ENCODE measurements around the gene MYLK3.

The MYLK3 gene

DNA sequence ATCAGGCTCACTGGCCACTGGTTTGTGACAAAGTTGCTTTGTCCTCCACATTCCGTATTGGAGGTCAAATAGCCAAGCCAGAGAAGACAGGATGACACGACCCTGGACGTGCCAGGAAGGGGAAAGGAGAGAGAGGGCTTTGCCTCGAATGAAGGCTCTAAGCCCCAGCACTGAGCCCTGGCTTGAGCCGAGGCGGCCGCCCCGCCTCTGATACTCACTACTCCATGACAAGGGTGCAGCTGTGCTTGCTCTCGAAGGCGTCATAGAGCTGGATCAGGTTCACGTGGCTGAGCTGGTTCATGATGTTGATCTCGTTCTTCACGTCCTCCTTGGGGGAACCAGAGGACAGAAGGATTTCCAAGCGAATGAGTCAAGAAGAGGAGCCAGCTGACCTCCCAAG is 19.3 kb downstream of the MYLK3 start:
- no peaks in the 10 kb centered on the region for H3K9me3 ChIP-seq (ENCODE audit: control insufficient read depth, low read length)
- no peak overlapping the region for H3K27ac ChIP-seq (ENCODE audit: insufficient read depth, low read length, poor library complexity, severe bottlenecking)
- H3K36me3 ChIP-seq (ENCODE audit: control insufficient read depth, insufficient read depth, low read length), result no peaks in the 10 kb centered on the region
- no peak for DNase-seq
- H3K4me1 ChIP-seq (ENCODE audit: control insufficient read depth, insufficient read depth, low read length, poor library complexity, severe bottlenecking), result no peaks in the 10 kb centered on the region
- H3K27me3 ChIP-seq (replicated peaks; ENCODE audit: control insufficient read depth, insufficient read depth, low read length, poor library complexity, severe bottlenecking), result no peaks in the 10 kb centered on the region
- H3K4me3 ChIP-seq (ENCODE audit: insufficient read depth, low read depth, low read length, poor library complexity, severe bottlenecking), result no peak overlapping the region

DNA sequence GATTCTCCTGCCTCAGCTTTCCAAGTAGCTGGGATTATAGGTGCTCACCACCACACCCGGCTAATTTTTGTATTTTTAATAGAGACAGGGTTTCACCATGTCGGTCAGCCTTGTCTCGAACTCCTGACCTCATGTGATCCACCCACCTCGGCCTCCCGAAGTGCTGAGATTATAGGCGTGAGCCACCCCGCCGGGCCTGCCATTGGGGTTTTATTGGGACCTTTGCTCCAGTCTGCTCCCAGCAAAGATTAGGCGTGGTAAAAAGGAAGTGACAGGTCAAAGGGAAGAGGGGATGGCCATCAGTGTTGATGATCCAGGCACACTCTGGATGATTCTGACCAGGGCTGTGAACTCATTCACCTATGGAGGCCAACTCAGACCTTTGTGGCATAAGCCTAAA is 20.5 kb downstream of the MYLK3 start:
- no peaks in the 10 kb centered on the region for H3K9me3 ChIP-seq (ENCODE audit: control insufficient read depth, low read length)
- no peaks in the 10 kb centered on the region for H3K36me3 ChIP-seq (ENCODE audit: control insufficient read depth, insufficient read depth, low read length)
- DNase-seq, result no peak
- no peak overlapping the region for H3K4me3 ChIP-seq (ENCODE audit: insufficient read depth, low read depth, low read length, poor library complexity, severe bottlenecking)
- H3K27ac ChIP-seq (ENCODE audit: insufficient read depth, low read length, poor library complexity, severe bottlenecking), result no peak overlapping the region
- no peaks in the 10 kb centered on the region for H3K4me1 ChIP-seq (ENCODE audit: control insufficient read depth, insufficient read depth, low read length, poor library complexity, severe bottlenecking)
- H3K27me3 ChIP-seq (replicated peaks; ENCODE audit: control insufficient read depth, insufficient read depth, low read length, poor library complexity, severe bottlenecking), result no peaks in the 10 kb centered on the region

DNA sequence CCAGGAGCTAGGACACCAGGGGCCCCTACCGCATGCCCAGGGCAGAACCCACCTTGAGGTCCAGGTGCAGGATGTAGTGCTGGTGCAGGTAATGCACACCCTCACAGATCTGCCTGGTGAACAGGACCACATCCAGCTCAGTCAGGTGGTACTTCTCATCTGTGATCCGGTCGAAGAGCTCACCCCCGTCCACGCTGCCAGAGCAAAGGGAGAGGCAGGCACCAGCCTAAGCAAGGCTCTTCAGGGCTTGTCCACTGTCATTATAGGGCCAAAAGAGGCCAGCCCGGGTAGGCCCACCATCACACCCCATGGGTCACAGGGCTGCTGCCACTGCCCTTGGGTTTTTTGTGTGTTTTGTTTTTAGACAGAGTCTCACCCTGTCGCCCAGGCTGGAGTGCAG is 21.0 kb downstream of the MYLK3 start:
- Histone ChIP-seq H3K27me3 (replicated peaks; ENCODE audit: control insufficient read depth, insufficient read depth, low read length, poor library complexity, severe bottlenecking) (no peaks in the 10 kb centered on the region), H3K9me3 (ENCODE audit: control insufficient read depth, low read length) (no peaks in the 10 kb centered on the region), H3K27ac (ENCODE audit: insufficient read depth, low read length, poor library complexity, severe bottlenecking) (no peak overlapping the region), H3K4me3 (ENCODE audit: insufficient read depth, low read depth, low read length, poor library complexity, severe bottlenecking) (no peak overlapping the region), H3K4me1 (ENCODE audit: control insufficient read depth, insufficient read depth, low read length, poor library complexity, severe bottlenecking) (no peaks in the 10 kb centered on the region), H3K36me3 (ENCODE audit: control insufficient read depth, insufficient read depth, low read length) (no peaks in the 10 kb centered on the region)
- DNase-seq, result no peak

DNA sequence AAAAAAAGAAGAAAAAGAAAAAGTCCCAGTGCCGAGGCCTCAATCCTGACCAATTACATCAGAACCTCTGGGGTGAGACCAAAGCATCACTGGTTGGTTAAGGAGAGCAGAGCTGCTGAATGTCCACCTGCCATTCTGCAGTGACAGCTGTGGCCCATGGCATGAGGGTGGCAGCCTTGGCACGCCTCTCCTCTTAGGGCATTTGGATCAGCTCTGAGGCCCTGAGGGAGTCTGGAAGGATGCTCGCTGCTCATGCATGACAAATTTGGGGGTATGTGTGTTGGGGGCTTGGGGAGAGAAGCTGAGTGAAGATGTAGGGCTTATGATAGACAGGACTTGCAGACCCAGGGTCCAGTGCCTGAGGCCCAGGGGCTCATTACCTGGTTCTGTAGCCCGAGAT is 26.3 kb downstream of the MYLK3 start:
- no peaks in the 10 kb centered on the region for H3K9me3 ChIP-seq (ENCODE audit: control insufficient read depth, low read length)
- no peak for DNase-seq
- no peaks in the 10 kb centered on the region for H3K4me1 ChIP-seq (ENCODE audit: control insufficient read depth, insufficient read depth, low read length, poor library complexity, severe bottlenecking)
- H3K36me3 ChIP-seq (ENCODE audit: control insufficient read depth, insufficient read depth, low read length), result no peaks in the 10 kb centered on the region
- H3K27ac ChIP-seq (ENCODE audit: insufficient read depth, low read length, poor library complexity, severe bottlenecking), result no peak overlapping the region
- no peaks in the 10 kb centered on the region for H3K27me3 ChIP-seq (replicated peaks; ENCODE audit: control insufficient read depth, insufficient read depth, low read length, poor library complexity, severe bottlenecking)
- no peak overlapping the region for H3K4me3 ChIP-seq (ENCODE audit: insufficient read depth, low read depth, low read length, poor library complexity, severe bottlenecking)

DNA sequence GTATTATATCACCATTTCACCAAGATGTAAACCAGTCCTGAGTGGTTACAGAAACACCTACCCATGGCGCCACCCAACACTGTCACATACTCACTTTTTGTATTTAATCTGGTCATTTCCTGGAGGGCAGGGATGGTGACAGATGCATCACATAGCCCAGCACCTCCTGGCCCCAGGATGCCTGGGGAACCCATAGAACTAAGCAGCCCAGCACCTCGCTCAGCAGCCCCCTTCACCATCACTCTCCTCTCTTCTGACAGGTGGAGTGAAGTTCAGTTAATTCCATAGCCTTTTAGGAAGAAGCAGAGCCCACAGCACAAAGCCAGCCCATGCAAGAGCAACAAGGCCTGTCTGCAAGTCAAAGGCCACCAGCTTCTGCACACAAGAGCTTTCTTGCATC is 27.5 kb downstream of the MYLK3 start:
- H3K4me3 ChIP-seq (ENCODE audit: insufficient read depth, low read depth, low read length, poor library complexity, severe bottlenecking), result no peak overlapping the region
- H3K9me3 ChIP-seq (ENCODE audit: control insufficient read depth, low read length), result no peaks in the 10 kb centered on the region
- no peak overlapping the region for H3K27ac ChIP-seq (ENCODE audit: insufficient read depth, low read length, poor library complexity, severe bottlenecking)
- no peaks in the 10 kb centered on the region for H3K36me3 ChIP-seq (ENCODE audit: control insufficient read depth, insufficient read depth, low read length)
- no peaks in the 10 kb centered on the region for H3K27me3 ChIP-seq (replicated peaks; ENCODE audit: control insufficient read depth, insufficient read depth, low read length, poor library complexity, severe bottlenecking)
- no peaks in the 10 kb centered on the region for H3K4me1 ChIP-seq (ENCODE audit: control insufficient read depth, insufficient read depth, low read length, poor library complexity, severe bottlenecking)
- DNase-seq, result no peak

DNA sequence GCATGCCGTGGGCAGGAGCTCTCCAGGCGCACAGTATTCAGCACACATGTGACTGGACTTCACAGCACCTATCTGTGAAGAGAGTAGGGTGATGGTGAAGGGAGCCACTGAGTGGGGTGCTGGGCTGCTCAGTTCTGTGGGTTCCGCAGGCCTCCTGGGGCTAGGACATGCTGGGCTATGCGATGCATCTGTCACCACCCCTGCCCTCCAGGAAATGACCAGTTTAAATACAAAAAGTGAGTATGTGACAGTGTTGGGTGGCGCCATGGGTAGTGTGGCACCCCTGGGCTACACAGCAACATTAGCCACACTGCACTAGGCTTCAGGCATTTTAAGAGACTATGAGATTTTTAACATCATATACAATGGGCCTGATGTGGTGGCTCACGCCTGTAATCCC is 28.6 kb downstream of the MYLK3 start:
- DNase-seq, result no peak
- no peaks in the 10 kb centered on the region for H3K27me3 ChIP-seq (replicated peaks; ENCODE audit: control insufficient read depth, insufficient read depth, low read length, poor library complexity, severe bottlenecking)
- H3K4me3 ChIP-seq (ENCODE audit: insufficient read depth, low read depth, low read length, poor library complexity, severe bottlenecking), result no peak overlapping the region
- H3K36me3 ChIP-seq (ENCODE audit: control insufficient read depth, insufficient read depth, low read length), result no peaks in the 10 kb centered on the region
- no peaks in the 10 kb centered on the region for H3K9me3 ChIP-seq (ENCODE audit: control insufficient read depth, low read length)
- H3K27ac ChIP-seq (ENCODE audit: insufficient read depth, low read length, poor library complexity, severe bottlenecking), result no peak overlapping the region
- H3K4me1 ChIP-seq (ENCODE audit: control insufficient read depth, insufficient read depth, low read length, poor library complexity, severe bottlenecking), result no peaks in the 10 kb centered on the region

DNA sequence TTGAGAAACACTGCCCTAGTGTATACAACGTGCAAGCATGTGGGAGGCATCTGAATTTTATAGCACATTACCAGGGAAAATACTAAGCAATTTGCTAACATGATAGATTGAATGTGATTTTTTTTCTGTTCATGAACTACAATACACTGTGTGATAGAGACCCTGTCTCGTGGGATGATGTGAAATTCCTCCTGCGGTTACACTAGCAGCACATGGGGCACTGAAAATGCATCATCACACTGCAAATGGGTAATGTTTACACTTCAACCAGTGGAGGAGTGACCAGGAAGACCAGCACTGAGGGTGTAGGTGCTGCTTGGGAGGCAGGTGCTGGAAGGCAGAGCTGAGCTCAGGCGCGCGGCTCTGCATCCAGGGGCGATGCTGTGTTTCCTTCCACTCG is 29.9 kb downstream of the MYLK3 start:
- Histone ChIP-seq H3K36me3 (ENCODE audit: control insufficient read depth, insufficient read depth, low read length) (no peaks in the 10 kb centered on the region), H3K27ac (ENCODE audit: insufficient read depth, low read length, poor library complexity, severe bottlenecking) (no peak overlapping the region), H3K4me1 (ENCODE audit: control insufficient read depth, insufficient read depth, low read length, poor library complexity, severe bottlenecking) (no peaks in the 10 kb centered on the region), H3K4me3 (ENCODE audit: insufficient read depth, low read depth, low read length, poor library complexity, severe bottlenecking) (no peak overlapping the region), H3K27me3 (replicated peaks; ENCODE audit: control insufficient read depth, insufficient read depth, low read length, poor library complexity, severe bottlenecking) (no peaks in the 10 kb centered on the region), H3K9me3 (ENCODE audit: control insufficient read depth, low read length) (no peaks in the 10 kb centered on the region)
- DNase-seq, result no peak

DNA sequence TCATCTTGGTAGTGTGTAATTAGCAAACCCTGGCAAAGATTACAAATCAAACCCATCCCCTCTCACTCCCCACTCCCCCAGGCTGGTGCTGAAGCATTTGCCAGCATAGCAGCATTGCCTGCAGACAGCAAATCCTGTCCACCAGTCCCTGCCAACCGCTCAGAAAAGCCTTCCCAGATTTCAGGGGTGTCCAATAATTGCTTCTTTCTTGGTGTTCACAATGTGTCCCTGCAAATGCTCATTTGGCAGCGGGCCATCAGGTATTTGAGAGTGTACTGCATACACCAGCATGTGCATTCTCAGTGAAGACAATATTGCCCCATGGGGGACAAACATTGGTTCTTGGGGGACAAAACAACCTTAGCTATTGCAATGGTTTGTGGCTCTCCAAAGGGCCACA is 30.5 kb downstream of the MYLK3 start:
- Histone ChIP-seq H3K4me3 (ENCODE audit: insufficient read depth, low read depth, low read length, poor library complexity, severe bottlenecking) (no peak overlapping the region), H3K9me3 (ENCODE audit: control insufficient read depth, low read length) (no peaks in the 10 kb centered on the region), H3K4me1 (ENCODE audit: control insufficient read depth, insufficient read depth, low read length, poor library complexity, severe bottlenecking) (no peaks in the 10 kb centered on the region), H3K27ac (ENCODE audit: insufficient read depth, low read length, poor library complexity, severe bottlenecking) (no peak overlapping the region), H3K27me3 (replicated peaks; ENCODE audit: control insufficient read depth, insufficient read depth, low read length, poor library complexity, severe bottlenecking) (no peaks in the 10 kb centered on the region), H3K36me3 (ENCODE audit: control insufficient read depth, insufficient read depth, low read length) (no peaks in the 10 kb centered on the region)
- DNase-seq, result no peak

DNA sequence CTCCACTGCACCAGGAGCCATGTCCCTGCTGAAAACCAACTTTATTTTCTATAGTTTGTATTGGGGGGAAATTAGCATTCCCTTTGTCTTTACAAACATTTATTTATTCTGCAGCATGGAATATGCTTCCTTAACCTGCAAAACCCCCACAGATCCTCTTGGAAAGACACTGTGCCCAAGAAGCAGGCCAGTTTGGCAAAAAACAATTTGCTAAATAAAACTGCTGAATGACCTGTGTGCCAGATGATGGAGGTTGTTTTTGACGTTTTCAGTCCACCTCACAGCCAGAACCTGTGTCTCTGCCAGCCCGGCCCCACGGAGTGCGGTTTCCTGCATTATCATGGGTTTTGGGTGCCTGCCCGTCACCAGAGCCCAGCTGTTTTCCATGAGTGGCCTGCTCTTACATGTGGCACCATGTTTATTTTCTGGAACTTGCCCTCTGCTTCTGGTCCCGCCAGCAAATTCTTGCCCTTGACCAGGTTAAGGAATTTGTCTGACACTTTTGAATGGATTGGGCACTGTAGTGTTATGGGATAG is 32.3 kb downstream of the MYLK3 start:
- no peak overlapping the region for H3K4me3 ChIP-seq (ENCODE audit: insufficient read depth, low read depth, low read length, poor library complexity, severe bottlenecking)
- H3K36me3 ChIP-seq (ENCODE audit: control insufficient read depth, insufficient read depth, low read length), result no peaks in the 10 kb centered on the region
- H3K27ac ChIP-seq (ENCODE audit: insufficient read depth, low read length, poor library complexity, severe bottlenecking), result no peak overlapping the region
- H3K9me3 ChIP-seq (ENCODE audit: control insufficient read depth, low read length), result no peaks in the 10 kb centered on the region
- no peaks in the 10 kb centered on the region for H3K4me1 ChIP-seq (ENCODE audit: control insufficient read depth, insufficient read depth, low read length, poor library complexity, severe bottlenecking)
- no peaks in the 10 kb centered on the region for H3K27me3 ChIP-seq (replicated peaks; ENCODE audit: control insufficient read depth, insufficient read depth, low read length, poor library complexity, severe bottlenecking)
- no peak for DNase-seq

DNA sequence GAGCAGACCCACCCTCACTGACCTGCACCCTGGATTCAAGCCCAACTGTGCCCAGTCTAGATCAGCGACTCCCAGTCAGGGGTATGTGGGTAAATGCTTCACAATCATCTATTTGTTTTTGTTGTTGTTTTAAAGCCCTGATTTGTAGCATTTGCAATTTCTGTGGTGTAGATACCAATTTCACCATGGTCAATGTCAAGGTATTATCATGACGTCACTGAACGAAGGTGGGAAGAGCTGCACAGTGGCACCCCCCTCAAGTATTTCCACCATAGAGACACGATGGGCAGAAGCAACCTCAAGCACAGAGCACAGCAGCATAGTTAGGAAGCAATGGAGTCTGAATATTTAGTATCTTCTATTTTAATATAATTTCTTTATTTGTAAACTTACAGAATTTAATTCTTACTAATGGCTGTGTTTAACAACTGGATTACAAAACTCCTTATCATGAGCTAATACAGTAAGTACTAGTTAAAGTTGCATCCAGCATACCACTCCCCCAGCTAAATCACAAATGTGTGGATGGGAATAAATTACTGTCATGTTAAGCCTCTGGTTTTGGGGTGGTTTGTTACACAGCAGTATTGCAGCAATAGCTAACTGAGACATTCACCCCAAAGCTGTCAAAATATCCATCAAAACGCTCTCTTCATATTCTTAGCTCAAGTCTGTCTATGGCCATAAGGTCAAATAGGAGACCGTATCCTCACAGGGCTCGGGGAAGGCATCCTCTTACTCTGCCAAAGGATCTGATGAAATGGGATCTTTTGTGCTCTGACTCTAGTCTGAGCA is 33.1 kb downstream of the MYLK3 start:
- H3K4me1 ChIP-seq (ENCODE audit: control insufficient read depth, insufficient read depth, low read length, poor library complexity, severe bottlenecking), result no peaks in the 10 kb centered on the region
- H3K27ac ChIP-seq (ENCODE audit: insufficient read depth, low read length, poor library complexity, severe bottlenecking), result no peak overlapping the region
- H3K4me3 ChIP-seq (ENCODE audit: insufficient read depth, low read depth, low read length, poor library complexity, severe bottlenecking), result no peak overlapping the region
- DNase-seq, result no peak
- no peaks in the 10 kb centered on the region for H3K9me3 ChIP-seq (ENCODE audit: control insufficient read depth, low read length)
- no peaks in the 10 kb centered on the region for H3K36me3 ChIP-seq (ENCODE audit: control insufficient read depth, insufficient read depth, low read length)
- no peaks in the 10 kb centered on the region for H3K27me3 ChIP-seq (replicated peaks; ENCODE audit: control insufficient read depth, insufficient read depth, low read length, poor library complexity, severe bottlenecking)
